Peyer's patch (tissue), 4 donors: Measurements from ENCODE around the gene ZXDC.

Experiments used
- CTCF ChIP-seq, 6 experiments: fragments of 450-650 bp in 4 of 6; fragments of 200-600 bp in 2 of 6; sonication (generic) in 1 of 6; IDR thresholded peaks; one replicate each; pipeline ENCODE4 v1.5.1; 2017 to 2019; ENCODE audit warnings: antibody characterized with exemption in 6 of 6, mild to moderate bottlenecking in 3 of 6, moderate library complexity in 1 of 6
- POLR2A ChIP-seq, 2 donors: fragments of 450-650 bp; IDR thresholded peaks; one replicate each; pipeline ENCODE4 v1.5.1; 2017; ENCODE audit warnings: antibody characterized with exemption in 2 of 2, mild to moderate bottlenecking in 2 of 2, moderate library complexity in 2 of 2

GRCh38 chr3:126442856-126443242, 32.8 kb downstream of the ZXDC start:
- TF ChIP-seq CTCF (IDR thresholded peaks at IDR 0.05) (no peak), POLR2A (IDR thresholded peaks at IDR 0.05) (no peak)
